ENCODE results near the gene RAPGEF4. TPM values are rescaled to one million over a fixed set of nuclear protein-coding genes. Genes with fewer than 3 reads are reported as not detected.

The RAPGEF4 gene
- total and polyA plus RNA-seq, 2 of the 4 experiments (the other 2 are of a cell fraction), result 1.7 to 3.2 TPM

DNA sequence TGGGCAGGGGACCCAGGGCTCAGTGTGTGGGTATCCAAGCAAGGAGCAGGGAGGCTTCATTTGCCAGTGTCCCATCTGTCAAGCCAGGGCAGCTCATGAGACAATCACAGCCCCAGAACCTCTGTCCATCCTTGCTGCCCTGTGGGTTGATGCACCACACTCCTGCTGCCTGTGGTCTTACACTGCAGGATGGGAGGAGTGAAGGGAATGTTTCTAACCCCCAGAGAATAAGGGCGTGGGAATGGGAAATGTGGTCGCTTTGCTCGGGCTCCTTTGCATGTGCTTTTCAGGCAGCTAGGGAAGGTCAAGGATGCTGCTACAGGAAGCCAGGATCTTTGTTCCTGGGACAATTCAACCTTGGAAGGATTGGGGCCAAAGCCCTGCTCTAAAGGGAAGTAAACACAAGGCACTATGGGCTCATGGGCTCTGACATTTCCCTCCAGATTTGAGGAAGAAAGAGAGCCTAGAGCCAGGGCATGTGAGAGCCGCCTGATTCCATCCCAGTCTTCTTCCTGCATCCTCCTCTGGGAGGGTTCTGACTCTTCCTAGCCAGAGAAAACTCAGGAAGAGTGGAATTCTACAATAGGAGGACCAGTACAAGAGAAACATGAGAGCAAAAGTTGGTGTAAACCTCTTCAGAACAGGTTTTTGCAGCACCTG is 321.2 kb downstream of the RAPGEF4 start:
- WGBS, 2 experiments (ENCODE audit: extremely low coverage in 2 of 2, insufficient read length in 1 of 2), result no CpG with 5 or more reads among the region's 4 CpGs
- Histone ChIP-seq H3K9me3 (ENCODE audit: control insufficient read depth, insufficient read depth, low read length) (peaks cover 8% of the 10 kb centered on the region), H3K4me1 (ENCODE audit: control insufficient read depth, insufficient read depth, low read length) (peaks cover 11% of the 10 kb centered on the region), H3K9me1 (ENCODE audit: insufficient read depth, low read length) (peaks cover 4% of the 10 kb centered on the region), H3K18ac (ENCODE audit: low read depth, low read length) (no peak overlapping the region; the same call in 1 of the 2 replicates), H4K8ac (ENCODE audit: low read depth in 2 of 2, low read length in 2 of 2) (peak overlapping the region in 1 of 2 experiments; percentile 1; a peak in 1 of 4 replicates), H4K5ac (ENCODE audit: low read depth, low read length) (no peak overlapping the region), H4K20me1 (ENCODE audit: insufficient read depth, low read length) (no peaks in the 10 kb centered on the region), H2BK20ac (ENCODE audit: low read depth, low read length) (peak overlapping the region; percentile 77), H3K79me1 (ENCODE audit: low read depth in 1 of 2, low read length in 2 of 2) (no peaks in the 10 kb centered on the region), H3K4me3 (ENCODE audit: insufficient read depth, low read depth, low read length) (no peak overlapping the region), H3K27me3 (ENCODE audit: control insufficient read depth, insufficient read depth, low read length) (no peaks in the 10 kb centered on the region), H3K23ac (ENCODE audit: low read depth, low read length) (no peak overlapping the region), H3K27ac (ENCODE audit: insufficient read depth, low read length) (no peak overlapping the region), H2BK120ac (ENCODE audit: low read depth, low read length) (peak overlapping the region; percentile 54), H3K9ac (ENCODE audit: low read depth, low read length) (no peak overlapping the region), H4K91ac (ENCODE audit: insufficient read depth, low read depth, low read length) (peak overlapping the region; percentile 64), H3K4ac (ENCODE audit: low read depth, low read length) (peak overlapping the region; percentile 72), H3K14ac (replicated peaks; ENCODE audit: low read depth, low read length) (peak overlapping the region; percentile 4; the same call in 1 of the 2 replicates), H2AK5ac (ENCODE audit: low read depth, low read length) (peak overlapping the region; percentile 90), H3K36me3 (ENCODE audit: control insufficient read depth, insufficient read depth, low read length) (no peaks in the 10 kb centered on the region), H2BK5ac (ENCODE audit: low read depth, low read length, poor library complexity, severe bottlenecking) (peak overlapping the region; percentile 7), H2BK15ac (ENCODE audit: low read depth, low read length) (peak overlapping the region; percentile 87), H2AK9ac (replicated peaks; ENCODE audit: low read depth, low read length, poor library complexity) (no peak overlapping the region), H3K4me2 (ENCODE audit: low read depth, low read length) (no peak overlapping the region), H3K56ac (ENCODE audit: extremely low read depth, insufficient read depth, low read length) (no peak overlapping the region), H2AFZ (replicated peaks; ENCODE audit: low read length, poor library complexity) (no peak overlapping the region)
- in situ Hi-C loops (cut with MboI; ENCODE audit: low sequenced_read_pairs), result no loop called here
- POLR2A ChIA-PET (ENCODE audit: unreplicated experiment), result no interaction called here
- ATAC-seq (ENCODE audit: low read depth) (no peak), DNase-seq (no peak)
- no TSS peak for BruUV-seq (replicated peaks)
- dilution Hi-C loops (cut with HindIII; ENCODE audit: low sequenced_read_pairs, unreplicated experiment), result no loop called here
- CTCF ChIA-PET, result interaction anchor here (1.6 kb wide), 1 partner anchor 30 kb away, joined by 5 read pairs; no protein-coding TSS in a partner anchor
- intact Hi-C loops (cut with micrococcal nuclease), result no loop called here
- TF ChIP-seq RFX5 (IDR thresholded peaks at IDR 0.05; ENCODE audit: low read depth, low read length) (no peak), MAZ (IDR thresholded peaks at IDR 0.05; ENCODE audit: borderline replicate concordance, low read depth, low read length) (no peak), MAFK (IDR thresholded peaks at IDR 0.05; ENCODE audit: low read depth, low read length) (no peak), RCOR1 (IDR thresholded peaks at IDR 0.05; ENCODE audit: insufficient replicate concordance, low read length) (no peak), CEBPB (IDR thresholded peaks at IDR 0.05; ENCODE audit: low read depth, low read length) (no peak), SMC3 (IDR thresholded peaks at IDR 0.05; ENCODE audit: low read depth, low read length) (no peak), RAD21 (IDR thresholded peaks at IDR 0.05; ENCODE audit: low read length) (no peak)
- TF ChIP-seq, protein P1, sequence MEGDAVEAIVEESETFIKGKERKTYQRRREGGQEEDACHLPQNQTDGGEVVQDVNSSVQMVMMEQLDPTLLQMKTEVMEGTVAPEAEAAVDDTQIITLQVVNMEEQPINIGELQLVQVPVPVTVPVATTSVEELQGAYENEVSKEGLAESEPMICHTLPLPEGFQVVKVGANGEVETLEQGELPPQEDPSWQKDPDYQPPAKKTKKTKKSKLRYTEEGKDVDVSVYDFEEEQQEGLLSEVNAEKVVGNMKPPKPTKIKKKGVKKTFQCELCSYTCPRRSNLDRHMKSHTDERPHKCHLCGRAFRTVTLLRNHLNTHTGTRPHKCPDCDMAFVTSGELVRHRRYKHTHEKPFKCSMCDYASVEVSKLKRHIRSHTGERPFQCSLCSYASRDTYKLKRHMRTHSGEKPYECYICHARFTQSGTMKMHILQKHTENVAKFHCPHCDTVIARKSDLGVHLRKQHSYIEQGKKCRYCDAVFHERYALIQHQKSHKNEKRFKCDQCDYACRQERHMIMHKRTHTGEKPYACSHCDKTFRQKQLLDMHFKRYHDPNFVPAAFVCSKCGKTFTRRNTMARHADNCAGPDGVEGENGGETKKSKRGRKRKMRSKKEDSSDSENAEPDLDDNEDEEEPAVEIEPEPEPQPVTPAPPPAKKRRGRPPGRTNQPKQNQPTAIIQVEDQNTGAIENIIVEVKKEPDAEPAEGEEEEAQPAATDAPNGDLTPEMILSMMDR (conservative IDR thresholded peaks at IDR 0.05; ENCODE audit: low read depth, low read length), result no peak
- TF ChIP-seq, protein P2, sequence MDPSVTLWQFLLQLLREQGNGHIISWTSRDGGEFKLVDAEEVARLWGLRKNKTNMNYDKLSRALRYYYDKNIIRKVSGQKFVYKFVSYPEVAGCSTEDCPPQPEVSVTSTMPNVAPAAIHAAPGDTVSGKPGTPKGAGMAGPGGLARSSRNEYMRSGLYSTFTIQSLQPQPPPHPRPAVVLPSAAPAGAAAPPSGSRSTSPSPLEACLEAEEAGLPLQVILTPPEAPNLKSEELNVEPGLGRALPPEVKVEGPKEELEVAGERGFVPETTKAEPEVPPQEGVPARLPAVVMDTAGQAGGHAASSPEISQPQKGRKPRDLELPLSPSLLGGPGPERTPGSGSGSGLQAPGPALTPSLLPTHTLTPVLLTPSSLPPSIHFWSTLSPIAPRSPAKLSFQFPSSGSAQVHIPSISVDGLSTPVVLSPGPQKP (IDR thresholded peaks at IDR 0.05; ENCODE audit: borderline replicate concordance, low read depth, low read length), result no peak

Measured in IMR-90 (cell line).